Measurements from ENCODE around the gene DNM2.

DNA sequence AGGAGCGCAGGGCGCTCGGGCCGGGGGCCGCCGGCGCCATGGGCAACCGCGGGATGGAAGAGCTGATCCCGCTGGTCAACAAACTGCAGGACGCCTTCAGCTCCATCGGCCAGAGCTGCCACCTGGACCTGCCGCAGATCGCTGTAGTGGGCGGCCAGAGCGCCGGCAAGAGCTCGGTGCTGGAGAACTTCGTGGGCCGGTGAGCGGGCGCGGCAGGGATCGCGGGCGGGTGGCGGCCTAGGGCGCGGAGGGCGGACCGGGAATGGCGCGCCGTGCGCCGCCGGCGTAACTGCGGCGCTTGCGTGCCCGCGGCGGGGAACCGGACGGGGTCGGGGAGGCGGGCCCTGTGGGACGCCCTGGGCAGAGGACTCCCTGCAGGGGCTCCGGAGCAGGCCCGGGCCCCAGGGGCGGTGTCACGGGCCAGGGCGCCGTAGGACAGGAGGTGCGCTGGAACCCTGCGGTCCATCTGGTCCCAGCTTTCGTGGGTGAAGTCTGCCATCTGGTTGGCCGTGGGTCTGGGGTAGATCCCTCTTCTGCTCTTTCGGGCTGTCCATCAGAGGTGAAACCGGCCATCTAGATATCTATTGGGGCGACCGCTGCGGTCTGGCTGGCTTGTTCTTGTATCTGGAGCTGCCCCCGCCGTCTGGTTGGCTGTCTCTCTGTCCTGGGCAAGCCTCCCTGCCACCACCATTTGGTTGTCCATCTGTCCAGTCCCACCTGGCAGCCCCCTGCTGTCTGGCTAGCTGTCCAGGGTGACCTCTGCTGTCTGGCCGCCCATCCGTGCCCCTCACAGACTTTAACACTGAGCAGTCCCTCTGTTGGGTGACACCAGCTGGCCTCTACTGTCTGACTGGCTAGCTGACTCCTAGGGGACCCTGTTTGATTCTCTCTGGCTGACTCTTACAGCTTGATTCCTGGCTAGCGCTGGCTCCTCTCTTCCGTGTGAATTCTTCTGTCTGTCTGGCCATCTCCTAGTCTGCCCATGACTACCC is 622 bp downstream of the DNM2 start:
- TF ChIP-seq CTCF (conservative IDR thresholded peaks at IDR 0.05) (no peak), EZH2 (IDR thresholded peaks at IDR 0.05; ENCODE audit: low read depth) (no peak)

Measured in PC-9 (cell line).